Activated CD8-positive, alpha-beta memory T cell treated with anti-CD3 and anti-CD28 coated beads for 1 hour (primary cell): ENCODE data around the gene CAMSAP3.

Source experiments
- DNase-seq, 2 donors: peaks; one replicate each; pipeline ENCODE4 v3.0.0-alpha.2; 2020; ENCODE audit warnings: low read depth in 1 of 2; ENCODE audit errors: extremely low read depth in 1 of 2

The CAMSAP3 gene

DNA sequence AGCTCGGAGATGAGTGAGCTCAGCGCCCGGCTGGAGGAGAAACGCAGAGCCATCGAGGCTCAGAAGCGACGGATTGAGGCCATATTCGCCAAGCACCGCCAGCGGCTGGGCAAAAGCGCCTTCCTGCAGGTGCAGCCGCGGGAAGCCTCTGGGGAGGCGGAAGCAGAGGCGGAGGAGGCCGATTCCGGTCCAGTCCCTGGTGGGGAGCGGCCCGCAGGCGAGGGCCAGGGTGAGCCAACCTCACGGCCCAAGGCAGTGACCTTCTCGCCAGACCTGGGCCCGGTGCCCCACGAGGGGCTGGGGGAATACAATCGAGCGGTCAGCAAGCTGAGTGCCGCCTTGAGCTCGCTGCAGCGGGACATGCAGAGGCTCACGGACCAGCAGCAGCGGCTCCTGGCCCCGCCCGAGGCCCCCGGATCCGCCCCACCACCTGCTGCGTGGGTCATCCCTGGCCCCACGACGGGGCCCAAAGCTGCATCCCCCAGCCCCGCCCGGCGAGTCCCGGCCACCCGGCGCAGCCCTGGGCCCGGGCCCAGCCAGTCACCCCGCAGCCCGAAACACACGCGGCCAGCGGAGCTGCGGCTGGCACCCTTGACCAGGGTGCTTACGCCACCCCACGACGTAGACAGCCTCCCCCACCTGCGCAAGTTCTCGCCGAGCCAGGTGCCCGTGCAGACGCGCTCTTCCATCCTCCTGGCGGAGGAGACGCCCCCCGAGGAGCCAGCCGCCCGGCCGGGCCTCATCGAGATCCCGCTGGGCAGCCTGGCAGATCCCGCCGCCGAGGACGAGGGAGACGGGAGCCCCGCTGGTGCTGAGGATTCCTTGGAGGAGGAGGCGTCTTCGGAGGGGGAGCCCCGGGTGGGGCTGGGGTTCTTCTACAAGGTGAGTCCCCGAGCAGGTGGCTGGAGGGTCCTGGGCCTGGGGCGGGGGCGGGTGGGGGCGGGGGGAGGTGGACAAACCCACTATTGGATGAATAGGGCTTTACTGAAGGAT, 16.9 kb downstream of the CAMSAP3 start:
- no peak for DNase-seq

DNA sequence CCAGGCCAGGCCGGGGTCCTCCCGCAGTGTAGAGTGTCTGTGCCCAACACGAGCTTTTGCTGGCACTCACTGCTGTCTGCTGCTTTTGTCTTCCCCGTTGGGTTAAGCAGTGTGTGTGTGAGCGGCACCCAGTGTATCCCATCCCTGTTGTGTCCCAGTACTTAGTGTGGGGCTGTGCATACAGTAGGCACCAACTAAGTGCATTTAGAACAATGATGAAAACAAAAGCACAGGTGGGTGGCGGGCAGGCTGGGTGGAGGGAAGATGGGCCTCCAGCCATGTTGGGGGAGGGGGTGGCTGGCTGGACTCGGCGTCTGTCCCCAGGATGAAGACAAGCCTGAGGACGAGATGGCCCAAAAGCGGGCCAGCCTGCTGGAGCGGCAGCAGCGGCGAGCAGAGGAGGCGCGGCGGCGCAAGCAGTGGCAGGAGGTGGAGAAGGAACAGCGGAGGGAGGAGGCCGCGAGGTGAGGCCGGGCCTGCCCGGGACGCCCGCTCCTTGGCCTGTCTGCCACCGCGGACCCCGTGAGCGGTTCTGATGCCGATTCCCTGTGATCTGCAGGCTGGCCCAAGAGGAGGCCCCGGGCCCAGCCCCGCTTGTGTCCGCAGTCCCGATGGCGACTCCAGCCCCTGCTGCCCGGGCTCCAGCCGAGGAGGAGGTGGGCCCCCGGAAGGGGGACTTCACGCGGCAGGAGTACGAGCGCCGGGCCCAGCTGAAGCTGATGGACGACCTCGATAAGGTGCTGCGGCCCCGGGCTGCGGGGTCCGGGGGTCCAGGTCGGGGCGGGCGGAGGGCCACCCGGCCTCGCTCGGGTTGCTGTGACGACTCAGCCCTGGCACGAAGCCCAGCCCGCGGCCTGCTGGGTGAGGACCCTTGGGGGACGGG, 19.4 kb downstream of the CAMSAP3 start:
- DNase-seq: no peak

DNA sequence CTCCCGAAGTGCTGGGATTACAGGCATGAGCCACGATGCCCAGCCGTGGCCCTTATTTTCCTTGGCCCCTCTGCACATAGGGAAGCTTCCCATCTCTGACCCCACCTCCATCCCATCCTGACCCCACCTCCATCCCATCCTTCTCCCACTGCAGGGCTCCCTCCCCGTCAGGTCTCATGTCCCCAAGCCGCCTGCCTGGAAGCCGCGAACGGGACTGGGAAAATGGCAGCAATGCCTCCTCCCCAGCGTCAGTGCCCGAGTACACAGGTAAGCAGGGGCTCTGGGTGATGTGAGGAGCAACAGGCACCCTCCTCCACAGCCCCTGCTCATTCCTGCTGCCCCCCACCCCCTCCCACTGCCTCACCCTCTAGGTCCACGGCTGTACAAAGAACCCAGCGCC, 21.5 kb downstream of the CAMSAP3 start:
- no peak for DNase-seq

DNA sequence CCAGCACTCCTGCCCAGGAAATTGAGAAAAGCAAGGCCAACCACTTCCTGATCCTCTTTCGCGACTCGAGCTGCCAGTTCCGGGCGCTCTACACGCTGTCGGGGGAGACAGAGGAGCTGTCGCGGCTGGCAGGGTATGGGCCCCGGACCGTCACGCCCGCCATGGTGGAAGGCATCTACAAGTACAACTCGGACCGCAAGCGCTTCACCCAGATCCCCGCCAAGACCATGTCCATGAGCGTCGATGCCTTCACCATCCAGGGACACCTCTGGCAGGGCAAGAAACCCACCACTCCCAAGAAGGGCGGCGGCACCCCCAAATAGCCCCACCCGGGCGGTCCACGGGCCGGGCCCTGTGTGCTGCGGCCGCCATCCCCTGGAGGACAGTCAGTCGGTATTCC, 22.1 kb downstream of the CAMSAP3 start:
- no peak for DNase-seq

DNA sequence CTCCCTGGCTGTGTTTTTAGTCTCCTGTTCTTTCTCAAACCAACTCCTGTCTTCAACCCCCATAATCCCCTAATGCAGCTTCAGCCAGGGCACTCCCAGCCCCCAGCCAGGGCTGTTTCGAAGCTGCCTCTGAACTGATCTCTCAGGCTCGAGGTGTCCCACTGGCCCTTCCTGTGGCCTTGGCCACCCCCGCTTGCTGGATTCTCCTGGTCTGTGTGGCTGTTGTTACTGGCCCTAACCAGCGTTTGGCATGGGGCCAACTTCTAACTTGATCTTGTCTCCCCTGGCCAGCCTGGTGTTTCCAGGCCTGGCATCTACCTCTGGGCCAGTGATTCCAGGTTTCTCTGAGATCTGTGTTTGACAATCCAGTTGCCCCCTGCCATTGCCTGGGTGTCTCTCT, 22.7 kb downstream of the CAMSAP3 start:
- no peak for DNase-seq

DNA sequence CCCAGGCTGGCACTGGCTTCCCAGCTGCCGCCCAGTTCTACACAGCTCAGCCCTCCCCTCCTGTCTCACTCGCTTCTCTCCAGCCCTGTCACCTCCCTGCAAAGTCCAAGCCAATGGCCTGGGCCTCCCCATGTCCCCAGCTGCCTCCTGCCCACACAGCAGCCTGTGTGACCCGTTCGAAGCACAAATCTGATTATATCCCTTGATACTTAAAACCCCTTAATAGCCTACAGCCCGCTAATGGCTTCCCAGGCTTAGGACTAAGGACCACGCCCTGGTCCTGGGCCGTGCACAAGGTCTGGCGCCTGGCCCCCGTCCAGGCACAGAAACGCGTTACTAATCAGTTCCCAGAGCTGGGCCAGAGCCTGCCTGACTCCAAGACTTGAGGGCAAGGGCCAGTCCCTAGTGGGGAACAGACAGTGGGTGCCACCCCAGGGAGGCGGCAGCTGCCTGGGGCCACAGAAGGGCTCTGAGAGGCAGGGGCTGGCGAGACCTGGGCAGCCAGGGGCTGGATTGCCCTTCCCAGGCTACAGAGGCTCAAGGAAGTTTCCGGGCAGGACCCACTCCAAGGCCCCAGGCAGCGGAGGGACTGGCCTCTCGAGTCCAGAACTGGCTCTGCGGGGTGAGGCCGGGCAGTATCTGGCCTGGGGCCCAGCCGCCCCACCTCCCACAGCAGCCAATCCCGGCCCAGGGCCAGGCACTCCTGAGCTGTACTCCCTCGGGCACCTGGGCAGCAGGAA, 23.3 kb downstream of the CAMSAP3 start:
- DNase-seq: no peak

DNA sequence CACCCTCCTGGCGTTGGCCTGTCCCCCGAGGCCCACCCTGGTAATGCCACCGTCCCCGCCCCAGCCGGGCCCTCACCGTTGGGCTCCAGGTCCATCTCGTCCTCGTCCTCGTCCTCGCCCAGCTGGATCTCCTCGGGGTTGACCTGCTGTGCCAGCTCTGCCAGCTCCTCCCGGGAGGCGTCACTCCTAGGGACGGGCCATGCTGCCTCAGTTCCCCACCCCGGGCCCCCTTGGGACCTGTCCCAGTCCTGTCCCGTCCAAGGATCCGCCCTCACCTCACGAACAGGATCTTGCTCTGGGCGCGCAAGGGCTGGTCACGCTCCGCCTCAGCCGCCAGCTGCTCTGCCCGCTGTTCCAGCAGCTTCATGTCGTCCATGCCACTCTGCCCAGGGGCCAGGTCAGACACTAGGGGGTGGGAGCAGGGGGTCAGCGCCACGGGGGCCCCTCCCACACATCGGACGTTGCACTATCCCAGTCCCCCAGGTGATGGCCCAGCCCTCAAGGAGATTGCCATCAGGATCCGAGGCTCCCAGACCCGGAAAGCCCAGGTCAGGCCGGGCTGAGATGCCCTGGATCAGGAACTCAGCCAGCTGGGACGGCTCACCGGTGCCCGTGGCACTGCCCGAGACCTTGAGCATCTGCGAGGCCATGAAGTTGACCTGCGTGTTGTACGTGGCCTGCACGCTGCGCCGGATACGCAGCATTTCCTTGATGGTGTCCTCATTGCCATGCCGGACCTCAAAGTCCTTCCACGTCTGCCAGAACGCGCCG, 24.2 kb downstream of the CAMSAP3 start:
- no peak for DNase-seq

DNA sequence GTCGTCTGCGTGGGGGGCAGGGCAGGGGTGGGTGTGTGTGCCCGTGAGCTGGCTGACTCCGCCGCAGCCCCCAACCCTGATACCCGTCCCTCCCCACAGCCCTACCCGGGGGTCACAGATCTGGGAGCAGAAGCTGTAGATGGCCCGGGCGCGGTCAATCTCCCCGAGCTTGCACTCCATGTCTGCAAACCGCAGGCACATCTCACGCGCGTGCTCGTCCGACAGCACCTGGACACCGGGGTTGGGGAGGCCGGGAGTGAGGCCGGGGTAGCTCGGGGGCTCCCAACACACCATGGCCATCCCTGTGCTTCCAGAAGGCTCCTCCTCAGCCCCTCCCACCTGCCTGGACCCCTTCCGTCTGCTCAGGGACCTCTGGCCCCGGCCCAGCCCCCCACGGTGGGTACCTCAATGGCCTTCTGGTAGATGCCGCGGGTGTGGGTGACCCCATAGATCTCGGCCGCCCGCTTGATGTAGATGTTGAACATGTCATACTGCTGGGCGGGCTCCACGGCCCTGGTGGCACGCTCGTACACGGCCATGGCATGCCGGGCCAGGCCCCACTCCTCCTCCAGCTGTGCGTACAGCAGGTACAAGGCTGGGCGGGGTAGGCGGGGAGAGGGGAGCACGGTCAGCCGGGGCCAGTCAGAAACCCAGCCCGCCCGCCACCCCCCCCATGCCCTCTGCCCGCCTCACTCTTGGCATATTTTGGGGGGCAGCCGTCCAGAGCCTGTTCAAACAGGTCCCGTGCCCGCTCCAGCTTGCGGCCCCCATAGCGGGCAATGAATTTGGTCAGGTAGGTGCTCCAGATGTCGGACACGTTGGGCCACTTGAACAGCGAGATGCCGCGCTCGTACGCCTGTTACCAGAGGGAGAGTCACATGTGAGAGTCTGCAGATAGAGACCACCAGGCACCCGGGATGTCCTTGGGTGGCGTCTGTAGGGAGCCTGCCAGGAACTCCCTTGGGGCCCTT, 25.1 kb downstream of the CAMSAP3 start:
- no peak for DNase-seq

DNA sequence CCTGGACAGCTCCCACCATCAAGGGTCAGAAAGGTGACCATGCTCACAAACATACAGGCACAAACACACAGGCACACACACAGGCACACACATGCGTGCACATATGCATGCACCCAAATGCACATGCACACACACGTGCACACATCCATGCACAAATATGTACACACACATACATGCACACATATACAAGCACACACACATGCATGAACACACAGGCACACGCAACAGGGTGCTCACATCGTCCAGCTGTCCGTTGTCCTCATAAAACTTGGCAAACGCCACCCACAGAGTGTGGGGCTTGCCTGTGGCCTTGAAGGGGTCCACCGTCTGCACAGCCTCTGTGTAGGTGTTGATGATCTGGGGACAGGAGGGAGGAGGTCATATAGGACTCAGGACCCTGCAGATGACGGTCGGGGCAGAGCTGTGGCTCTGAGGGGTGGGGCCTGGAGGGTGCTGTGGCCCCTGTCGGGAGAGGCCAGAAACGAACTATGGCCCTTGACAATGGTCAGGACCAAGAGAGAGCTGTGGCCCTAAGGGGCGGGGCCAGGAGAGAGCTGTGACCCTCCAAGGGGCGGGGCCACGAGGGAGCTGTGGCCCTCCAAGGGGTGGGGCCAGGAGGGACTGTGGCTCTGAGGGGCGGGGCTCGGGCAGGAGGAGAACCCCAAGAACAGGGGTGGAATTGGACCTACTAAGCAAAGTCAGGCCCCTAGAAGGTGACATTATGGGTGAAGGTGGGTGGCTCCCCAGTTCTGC, 27.4 kb downstream of the CAMSAP3 start:
- no peak for DNase-seq

DNA sequence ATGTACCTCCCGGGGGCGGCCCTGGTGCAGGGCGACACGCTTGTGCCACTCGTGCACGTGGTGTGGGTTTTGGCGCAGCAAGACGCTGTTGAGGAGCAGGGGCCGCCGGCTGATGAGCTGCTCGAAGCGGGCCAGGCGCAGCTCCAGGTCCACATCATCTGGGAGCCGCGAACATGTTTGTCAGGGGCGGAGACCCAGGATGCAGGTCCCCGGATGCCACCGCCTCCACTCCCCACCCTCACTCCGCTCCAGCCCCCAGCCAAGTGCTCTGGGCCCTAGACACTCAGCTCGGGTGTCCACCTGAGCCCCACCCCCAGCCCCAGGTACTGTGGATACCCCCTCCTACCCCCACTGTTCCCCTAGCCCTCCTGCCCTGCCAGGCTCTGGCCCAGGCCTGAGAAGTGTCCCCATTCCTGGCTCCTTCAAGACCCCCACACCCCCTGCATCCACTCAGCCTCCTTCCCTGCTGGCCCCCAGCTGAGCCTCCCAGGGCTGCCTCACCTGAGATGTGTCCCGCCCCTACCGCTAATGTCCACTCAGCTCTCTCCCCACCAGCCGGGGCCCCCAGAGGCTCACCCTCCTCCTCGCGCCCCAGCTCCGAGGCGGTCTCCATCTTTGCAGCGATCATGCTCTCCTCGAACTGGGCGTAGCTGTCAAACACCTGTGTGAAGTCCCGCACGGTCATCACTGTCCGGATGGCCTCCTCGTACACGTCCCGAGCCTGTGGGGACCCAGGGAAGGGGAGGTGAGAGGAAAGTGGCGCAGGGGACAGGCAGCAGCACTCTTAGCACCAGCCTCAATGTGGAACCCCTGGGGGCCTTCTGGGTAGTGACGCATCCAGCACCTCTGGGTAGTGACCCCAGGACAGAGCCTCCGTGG, 28.3 kb downstream of the CAMSAP3 start:
- no peak for DNase-seq

DNA sequence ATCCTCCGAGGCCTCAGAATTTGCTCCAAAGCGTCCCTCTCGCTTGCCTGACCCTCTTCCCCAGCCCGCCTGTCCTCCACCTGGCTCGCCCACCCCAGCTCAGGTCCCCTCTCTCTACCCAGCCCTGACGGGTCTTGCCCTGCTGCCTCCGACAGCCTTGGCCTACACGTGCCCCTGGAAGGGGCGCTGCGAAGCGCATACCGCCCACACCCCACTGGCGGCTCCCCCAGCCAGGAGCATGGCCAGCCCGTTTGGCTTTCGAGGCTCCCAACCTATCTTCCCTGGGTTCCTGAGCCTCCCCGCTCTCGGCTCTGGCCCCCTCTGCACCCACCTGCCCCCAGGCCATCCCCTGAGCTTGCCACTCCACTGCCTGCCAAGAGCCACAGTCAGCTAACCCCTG, 29.1 kb downstream of the CAMSAP3 start:
- DNase-seq: no peak

DNA sequence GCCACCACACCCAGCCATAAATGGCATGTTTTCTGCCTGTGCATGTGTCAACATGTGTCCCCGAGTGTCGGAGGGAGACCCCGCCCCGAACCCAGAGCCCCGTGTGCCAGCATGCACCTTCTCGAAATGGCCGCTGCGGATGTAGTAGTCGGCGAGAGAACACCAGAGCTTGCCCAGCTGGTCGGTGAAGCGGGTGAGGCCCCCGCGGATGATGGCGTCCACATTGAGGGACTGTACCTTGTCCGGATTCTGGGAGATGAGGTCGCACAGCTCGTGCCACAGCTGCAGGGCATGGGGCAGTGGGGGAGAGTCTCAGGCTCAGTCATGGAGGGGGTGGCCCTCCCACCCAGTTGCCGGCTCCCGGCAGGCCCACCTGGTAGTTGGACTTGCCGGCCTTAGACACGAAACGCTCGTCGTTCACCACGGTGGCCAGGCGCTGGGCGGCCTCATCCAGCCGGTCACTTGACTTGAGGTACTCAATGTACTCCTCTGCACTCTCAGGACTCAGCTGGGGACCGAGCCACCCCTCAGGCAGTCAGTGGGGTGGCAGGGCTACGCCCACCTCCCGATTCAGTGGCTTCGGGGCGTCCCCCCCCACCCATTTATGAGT, 30.2 kb downstream of the CAMSAP3 start:
- DNase-seq: no peak

DNA sequence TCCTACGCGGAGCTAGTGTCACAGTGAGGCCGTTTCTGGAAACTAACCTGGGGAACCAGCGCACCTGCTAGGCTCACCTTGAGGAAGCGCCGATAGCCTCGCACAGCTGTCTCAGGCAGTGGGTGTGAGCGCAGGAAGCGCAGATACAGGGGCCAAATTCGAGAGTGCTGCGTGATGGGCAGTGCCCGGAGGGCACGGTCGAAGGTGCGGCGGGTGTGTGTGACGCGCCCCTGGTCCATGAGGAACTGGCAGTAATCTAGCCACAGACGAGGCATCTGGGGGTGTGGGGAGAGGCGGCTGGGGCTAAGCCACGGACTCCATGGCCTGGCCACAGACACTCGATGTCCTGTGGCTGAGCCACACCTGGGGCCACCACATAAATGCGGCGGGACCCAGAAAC, 31.5 kb downstream of the CAMSAP3 start:
- DNase-seq: no peak

DNA sequence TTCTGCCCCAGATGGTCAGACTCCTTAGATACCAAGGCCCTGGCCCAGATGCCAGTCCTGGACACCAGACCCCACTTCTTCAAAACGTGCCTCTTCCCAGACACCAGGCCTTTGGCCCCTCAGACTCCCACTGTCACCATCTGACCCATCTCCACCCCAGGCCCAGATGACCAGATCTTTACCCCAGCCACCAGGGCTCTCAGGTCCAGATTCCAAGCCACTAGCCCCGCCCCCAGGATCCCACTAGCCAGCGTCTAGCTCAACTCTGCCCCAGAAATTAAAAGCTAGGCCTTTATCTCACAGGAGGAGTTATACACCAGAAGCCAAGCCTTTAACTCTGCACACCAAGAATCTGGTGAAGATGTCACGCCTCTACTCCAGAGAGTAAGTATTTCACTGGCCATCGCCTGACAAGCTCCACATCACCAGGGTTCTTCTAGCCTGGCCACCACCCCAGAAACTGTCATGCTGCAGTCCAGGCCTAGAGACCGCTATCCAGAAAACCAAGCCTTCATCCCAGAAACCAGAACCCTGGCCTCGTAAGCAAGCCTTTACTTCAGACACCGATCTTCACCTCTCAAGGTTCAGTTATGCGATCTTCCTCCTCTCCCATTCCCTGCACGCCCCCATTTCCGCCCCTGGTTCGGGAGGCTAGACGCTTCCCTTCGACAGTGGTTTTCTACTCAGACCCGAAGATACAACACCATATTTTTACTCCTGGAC, 33.1 kb downstream of the CAMSAP3 start:
- DNase-seq: no peak

DNA sequence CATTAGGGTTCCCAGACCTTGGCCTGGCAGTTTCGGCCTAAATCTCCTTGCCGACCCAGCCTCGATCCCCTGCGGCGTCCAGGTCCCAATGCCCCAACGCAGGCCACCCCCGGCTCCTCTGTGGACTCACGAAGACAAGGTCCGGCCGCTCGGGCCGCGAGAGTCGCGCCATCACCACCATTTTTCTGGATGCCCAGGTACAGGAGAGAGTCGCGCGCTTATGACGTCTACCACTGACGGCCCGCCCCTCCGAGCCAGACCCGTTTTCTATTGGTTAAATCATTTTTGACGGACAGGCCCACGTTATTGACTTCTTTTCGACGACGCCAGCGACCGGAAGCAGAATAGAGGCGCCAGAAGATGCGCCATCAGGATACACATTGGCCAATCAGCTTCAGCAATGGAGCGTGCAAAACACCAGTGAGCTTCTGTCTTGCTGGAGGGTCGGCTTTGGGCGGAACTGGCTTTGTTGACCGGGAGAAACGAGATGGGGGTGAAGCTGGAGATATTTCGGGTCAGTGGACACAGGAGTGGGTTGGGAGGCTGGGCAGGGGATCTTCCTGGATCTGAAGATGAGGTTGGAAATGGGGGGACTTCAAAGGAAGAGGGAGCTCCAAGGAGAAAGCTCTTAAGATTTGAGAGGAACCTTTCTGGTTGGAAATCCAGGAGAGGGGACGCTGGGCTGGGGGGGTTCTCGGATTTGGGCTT, 33.8 kb downstream of the CAMSAP3 start, which contains the start of the genes PET100 and XAB2:
TSS of gene PET100 (plus strand) at position 447 of the 708 bp plus-strand sequence. CDS start at position 488, 41 bp downstream.
TSS of gene XAB2 (minus strand) at position 199 of the 708 bp plus-strand sequence. CDS start at position 181, 18 bp downstream.
- peak; percentile 87 to 89 for DNase-seq
